Measurements from ENCODE around the gene DECR2.
"Not testable (repeated sequence)": the region's sequence is repeated elsewhere in the genome, so short reads cannot be mapped to it uniquely, and the experiment has no call there.

The DECR2 gene

DNA sequence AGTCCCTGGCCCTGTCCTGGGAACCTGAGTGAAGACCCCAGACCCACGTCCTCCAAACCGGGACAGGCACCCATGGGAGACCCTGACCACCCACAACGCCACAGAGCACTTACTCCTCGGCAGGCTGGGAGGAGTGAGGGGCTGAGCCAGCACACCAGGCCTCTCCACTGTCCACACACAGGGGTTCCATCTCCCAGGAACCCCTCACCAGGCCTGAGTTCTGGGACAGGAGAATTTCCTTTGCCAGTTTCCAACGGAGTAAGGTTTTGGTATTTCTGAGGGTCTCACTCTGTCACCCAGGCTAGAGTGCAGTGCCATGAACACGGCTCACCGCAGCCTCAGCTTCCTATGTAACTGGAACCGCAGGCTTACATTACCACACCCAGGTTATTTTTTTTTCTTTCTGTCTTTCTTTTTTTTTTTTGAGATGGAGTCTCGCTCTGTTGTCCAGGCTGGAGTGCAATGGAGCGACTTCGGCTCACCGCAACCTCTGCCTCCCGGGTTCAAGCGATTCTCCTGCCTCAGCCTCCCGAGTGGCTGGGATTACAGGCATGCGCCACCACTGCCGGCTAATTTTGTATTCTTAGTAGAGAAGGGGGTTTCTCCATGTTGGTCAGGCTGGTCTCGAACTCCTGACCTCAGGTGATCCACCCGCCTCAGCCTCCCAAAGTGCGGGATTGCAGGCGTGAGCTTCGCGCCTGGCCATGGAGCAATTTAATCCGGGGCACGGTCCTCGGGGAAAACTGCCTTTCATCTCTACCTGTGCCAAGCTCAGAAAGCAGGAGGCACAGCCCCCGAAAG lies 21.5 kb upstream of the DECR2 start:
- DNase-seq, result no peak

DNA sequence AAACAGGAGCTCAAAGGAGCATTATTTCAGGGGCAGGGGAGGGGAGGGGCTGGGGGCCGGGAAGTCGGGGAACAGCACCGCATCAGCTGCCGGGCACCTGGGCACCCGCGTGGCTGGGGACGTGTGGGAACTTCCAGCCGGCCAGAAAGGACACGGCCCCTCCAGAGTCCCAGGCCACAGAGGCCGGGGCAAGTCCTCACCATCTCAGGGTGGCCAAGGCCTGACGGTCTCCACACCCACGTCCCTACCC lies 21.0 kb upstream of the DECR2 start:
- DNase-seq, result no peak

DNA sequence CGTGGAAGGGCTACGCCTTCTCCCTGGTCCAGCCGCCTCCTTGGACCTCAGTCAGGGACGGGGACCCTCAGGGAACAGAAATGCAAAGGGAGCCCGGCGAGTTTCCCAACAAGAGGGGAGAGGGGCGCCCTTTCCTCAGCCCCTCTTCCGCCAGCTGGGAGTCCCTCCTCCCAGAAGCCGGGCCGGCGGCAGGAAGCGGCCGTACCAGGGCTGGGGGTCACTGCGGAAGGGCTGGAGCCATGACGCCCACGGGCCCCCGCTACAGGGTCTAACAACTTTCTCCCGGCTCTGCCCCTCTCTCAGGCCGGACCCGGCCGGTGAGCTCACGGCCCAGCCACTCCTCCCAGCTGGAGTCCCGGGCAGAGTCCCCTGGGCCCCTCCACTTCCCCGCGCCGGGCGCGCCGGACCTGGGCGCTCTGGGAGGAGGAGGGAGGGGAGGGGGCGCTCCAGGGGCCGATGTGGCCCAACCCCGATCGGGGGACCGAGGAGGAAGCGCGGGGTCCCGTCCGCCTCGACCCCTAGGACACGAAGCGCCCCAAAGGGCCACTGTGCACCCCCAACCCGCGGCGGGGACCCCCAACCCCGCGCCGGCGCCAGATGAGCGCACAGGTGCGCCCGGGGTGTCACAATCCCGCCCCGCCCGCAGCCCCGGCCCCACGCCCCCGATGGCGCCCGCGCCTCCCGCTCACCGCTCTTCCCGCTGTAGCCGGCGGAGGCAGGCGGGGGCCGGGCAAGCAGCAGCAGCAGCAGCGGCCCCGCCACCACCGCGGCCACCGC lies 20.5 kb upstream of the DECR2 start:
- no peak for DNase-seq

DNA sequence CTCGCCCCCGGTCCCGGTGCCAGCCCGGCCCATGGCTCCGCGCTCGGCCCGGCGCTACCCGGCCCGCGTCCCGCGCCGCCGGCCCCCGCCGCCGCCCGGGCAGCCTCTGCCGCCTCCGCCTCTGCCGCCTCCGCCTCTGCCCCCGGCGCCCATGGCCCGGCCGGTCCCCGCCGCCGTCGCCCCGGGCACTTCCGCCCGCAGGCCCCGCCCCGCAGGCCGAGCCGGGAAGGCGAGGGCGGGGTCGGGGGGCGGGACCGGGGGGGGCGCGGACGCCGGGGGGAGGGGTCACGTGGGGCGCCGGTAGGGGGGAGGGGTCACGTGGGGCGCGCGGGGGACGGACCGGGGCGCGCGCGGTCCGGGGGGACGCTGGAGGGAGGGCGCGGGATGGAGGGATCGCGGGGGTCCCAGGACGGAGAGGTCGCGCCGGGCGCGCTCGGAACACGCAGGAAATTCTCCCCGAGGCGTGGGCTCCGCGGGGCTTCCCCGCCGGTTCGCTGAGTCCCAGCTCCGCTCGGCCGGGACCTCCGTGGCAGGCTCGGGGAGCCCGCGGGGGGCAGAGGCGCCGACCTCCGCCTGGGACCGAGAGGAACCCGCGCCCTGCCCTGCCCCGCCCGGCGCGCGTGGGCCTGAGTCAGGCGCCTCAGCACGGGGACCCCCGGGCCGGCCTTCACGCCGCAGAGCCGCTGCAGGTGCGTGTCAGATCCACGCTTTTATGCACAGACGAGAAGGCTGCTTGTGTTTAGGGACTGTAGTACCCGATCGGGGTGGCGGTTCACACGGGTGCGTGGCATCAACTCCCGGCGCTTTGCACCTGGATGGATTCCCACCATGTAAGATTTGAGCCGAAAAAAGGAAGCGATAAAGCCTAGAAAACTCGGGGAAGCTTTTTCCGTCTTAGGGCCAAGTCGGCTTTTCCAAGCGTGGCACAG lies 19.6 kb upstream of the DECR2 start, which contains the start of gene PGAP6:
Gene PGAP6, minus strand, starts transcription at position 190 of the 929 bp plus-strand sequence. Its CDS starts 157 bp downstream, at position 33.
- peak; percentile 68 for DNase-seq

DNA sequence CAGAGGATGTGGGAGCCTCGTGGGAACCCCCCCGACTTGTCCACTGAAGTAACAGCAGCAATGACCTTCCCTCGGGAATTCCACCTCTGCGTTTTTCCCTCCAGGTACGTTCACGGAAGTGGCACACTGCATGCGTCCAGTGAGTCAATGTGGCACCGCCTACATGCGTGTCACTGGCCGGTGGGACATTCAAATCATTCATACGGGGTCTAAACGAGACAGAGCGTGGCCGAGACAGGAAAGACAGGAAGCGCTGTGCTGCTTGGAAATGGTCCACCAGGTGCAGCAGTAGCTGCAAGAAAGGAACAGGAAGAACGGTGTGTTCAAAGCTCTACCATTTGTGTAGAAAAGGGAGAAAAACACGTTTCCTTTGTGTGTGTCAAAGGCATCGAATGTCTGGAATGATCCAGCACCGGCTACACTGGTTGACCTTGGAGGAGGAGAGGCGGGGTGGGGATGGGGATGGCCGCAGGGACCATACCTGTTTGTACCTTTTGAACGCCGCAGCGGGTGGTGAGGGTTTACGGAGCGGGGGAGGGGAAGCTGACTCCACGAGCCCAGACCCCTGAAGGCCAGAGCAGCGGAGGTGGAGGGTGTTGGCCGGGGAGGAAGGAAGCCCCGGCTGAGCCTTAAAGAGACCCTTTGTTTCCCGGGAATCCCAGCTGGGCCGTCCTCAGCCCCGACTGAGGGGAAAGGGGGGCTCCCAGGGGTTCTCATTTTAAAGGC lies 18.2 kb upstream of the DECR2 start:
- no peak for DNase-seq

DNA sequence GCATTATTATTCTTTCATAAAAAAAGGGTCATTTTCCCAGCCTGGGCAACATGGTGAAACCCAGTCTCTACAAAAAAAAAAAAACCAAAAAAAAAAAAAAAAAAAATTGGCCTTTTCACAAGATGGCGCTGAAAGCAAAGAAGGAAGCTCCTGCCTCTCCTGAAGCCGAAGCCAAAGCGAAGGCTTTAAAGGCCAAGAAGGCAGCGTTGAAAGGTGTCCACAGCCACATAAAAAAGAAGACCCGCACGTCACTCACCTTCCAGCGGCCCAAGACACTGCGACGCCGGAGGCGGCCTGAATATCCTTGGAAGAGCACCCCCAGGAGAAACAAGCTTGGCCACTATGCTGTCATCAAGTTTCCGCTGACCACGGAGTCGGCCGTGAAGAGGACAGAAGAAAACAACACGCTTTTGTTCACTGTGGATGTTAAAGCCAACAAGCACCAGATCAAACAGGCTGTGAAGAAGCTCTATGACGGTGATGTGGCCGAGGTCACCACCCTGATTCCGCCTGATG lies 15.0 kb upstream of the DECR2 start:
- no peak for DNase-seq

DNA sequence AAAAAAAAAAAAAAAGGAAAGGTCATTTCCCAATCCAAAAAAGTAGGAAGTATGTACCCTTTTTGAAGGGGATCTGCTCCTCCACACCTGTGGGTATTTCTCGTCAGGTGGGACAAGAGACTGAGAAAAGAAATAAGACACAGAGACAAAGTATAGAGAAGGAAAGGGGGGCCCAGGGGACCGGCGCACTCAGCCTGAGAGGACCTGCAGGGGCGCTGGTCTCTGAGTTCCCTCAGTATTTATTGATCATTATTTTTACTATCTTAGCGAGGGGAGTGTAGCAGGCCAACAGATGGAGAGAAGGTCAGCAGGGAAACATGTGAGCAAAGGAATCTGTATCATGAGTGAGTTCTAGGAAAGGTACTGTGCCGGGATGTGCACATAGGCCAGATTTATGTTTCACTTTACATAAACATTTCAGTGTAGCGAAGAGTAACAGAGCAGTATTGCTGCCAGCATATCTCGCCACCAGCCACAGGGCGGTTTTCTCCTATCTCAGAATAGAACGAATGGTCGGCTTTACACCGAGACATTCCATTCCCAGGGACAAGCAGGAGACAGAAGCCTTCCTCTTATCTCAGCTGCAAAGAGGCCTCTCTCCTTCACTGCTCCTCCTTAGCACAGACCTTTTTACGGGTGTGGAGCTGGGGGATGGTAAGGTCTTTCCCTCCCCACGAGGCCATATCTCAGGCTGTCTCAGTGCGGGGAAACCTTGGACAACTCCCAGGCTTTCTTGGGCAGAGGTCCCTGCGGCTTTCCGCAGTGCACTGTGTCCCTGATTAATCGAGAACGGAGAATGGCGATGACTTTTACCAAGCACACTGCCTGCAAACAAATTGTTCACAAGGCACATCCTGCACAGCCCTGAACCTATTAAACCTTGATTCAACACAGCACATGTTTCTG lies 13.7 kb upstream of the DECR2 start:
- DNase-seq, result not testable (repeated sequence)

DNA sequence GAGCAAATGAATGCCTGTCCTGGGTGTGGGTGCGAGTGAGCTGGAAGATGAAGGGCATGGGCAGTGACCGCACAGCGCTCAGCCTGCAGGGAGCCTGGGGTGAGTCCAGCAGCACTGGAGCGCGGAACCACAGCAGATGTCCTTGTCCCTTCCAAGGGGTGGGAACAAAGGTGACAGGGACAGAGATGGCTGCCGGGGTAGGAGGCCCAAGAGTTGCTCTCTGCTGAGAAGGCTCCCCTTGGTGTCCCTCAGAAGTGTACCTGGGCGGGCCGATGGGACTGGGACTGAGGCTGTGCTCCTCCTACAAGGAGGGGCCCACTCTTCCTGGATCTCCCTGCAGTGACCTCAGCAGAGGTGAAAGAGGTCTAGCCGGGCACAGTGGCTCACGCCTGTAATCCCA lies 12.3 kb upstream of the DECR2 start:
- no peak for DNase-seq

DNA sequence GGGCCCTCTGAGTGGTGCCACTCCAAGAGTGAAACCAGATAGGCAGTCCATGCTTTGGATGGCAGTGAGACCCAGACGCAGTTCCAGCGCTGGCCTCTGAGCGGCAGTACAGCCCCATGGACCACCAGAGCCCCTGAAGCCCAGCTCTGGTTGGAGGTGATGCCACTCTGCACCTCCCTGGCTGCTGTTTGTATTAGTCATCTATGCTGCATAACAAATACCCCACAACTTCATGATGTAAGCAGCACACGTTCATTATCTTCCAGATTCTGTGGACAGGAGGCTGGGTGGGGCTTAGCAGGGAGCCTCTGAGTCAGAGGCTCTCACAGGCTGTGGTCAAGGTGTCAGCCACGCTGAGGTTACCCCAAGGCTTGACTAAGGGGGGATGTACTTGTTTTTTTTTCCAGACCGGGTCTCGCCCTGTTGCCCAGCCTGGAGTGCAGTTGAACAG lies 9.8 kb upstream of the DECR2 start:
- DNase-seq, result peak; percentile 84

DNA sequence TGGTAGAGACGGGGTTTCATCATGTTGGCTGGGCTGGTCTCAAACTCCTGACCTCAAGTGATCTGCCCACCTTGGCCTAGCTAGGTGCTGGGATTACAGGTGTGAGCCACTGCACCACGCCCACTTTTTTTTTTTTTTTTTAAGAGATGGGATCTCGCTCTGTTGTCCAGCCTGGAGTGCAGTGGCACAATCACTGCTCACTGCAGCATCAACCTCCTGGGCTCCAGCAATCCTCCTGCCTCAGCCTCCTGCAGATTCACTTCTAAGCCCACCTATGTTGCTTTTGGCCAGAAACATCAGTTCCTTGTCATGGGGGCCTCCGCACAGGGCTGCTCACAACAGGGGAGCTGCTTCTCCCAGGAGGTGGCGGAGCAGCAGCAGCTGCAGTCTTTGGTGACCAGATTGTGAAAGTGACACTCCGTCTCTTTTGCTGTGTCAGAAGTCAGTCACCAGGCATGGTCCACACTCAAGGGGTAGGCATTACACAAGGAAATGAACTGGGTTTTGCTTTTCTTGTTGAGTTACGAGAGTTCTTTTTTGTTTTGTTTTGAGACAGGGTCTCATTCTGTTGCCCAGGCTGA lies 9.1 kb upstream of the DECR2 start:
- no peak for DNase-seq

DNA sequence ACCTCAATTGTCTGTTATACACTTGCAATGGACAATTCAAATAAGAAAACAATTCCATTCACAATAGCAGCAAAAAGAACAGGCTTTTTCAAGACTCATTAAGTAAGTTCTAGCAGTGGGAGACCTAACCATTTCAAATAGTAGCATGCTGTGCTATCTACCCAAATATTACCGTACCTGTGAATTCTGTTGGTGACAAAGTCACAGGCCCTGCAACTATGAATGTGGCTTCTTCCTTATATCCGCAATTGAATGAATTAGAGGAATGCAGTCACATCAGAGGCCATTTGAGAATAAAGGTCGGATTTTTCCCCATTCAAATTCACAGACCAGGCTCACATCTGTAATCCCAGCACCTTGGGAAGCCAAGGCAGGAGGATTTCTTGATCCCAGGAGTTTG lies 5.5 kb upstream of the DECR2 start:
- no peak for DNase-seq

DNA sequence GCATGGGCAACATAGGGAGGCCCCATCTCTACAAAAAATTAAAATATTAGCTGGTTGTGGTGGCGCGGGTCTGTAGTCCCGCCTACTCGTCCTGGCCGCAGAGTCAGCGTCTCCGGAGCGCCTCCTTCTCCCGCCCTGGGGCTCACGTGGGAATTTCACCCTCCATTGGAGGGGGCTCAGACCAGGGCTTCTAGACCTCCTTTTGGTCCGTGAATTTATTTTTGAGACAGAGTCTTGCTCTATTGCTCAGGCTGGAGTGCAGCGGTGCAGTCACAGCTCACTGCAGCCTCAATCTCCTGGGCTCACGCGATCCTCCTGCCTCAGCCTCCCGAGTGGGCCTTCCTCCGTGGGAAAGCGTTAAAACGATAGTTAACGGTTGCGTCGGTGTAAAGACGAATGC lies 5.1 kb upstream of the DECR2 start:
- DNase-seq, result peak; percentile 66

DNA sequence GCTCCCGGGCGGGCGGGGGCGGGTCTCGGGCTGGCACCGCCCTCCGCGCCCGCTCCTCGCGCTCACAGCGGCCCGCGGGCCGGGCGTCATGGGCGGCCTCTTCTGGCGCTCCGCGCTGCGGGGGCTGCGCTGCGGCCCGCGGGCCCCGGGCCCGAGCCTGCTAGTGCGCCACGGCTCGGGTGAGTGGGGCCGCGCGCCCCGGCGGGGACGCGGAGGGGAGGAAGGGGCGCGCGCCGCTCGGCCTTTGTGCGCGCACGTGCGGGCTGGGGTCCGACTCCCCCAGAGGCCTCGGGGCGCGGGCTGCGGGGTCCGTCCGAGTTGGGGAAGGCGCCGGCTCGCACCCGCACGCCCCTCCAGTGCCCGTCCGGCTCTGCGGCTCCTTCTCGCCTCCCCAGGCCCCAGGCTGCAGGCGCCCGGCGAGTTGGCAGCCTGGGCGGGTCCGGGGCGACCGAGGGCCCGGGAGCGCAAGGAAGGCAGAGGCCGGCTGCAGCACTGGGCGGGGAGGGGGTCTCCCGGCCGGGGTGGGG lies 4.5 kb upstream of the DECR2 start, which contains the start of gene NME4:
Gene NME4, plus strand, starts transcription at position 65 of the 527 bp plus-strand sequence. Its CDS starts 24 bp downstream, at position 89.
- peak; percentile 43 for DNase-seq

DNA sequence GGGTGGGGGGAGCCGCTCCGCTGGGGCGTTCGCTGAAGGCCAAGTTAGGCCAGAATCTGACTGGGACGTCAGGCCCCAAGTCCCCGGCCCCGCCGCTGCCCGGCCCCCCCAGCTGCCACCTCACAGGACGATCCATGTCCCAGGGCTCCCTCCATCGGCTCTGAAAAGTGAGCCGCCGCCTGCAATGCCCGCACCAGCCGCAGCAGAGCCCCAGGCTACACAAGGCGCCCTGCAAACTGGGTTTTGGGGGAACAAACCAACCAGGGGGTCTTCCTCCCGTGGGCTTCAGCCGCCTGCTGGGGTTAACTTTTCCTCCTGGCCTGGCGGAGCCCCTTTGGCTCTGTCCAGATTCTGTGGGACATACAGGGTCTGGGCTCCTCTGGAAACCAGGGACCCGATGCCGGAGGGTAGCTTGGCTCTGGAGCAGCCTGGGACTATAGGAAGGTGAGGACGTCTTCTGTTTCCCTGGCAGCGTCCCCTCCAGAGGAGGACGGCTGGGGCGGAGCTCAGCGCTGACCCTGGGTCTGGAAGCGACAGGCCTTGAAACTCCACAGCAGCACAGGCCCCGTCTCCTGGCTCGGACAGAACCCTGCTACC lies 3.9 kb upstream of the DECR2 start:
- peak; percentile 82 for DNase-seq

DNA sequence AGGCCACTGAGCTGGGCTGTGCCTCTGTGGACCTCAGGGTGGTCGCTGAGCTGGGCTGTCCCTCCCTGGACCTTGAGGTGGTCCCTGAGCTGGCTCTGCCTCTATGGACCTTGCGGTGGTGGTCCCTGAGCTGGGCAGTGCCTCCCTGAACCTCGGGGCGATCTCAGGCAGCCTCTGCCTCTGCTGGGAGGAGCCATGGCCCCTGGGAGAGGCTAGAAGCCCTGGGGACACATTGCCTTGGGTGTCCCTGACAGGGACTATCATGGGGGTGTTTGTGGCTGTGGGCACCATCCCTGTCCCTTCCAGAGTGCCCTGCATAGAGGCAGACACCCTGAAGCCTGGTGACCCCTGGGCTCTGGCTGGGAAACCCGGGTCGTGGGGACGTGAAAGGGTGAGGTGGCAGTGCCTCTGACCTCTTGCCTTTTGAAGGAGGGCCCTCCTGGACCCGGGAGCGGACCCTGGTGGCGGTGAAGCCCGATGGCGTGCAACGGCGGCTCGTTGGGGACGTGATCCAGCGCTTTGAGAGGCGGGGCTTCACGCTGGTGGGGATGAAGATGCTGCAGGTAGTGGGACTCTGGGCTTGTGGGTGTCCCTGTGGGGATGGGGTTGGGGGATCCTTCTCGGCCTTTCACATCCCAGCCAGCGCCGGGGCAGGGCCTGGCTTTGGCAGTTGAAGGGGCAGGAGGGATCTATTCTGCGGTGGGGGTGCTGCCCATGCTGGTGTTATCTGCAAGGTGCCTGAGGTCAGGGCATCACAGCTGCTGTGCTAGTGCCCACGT lies 2.9 kb upstream of the DECR2 start:
- no peak for DNase-seq

DNA sequence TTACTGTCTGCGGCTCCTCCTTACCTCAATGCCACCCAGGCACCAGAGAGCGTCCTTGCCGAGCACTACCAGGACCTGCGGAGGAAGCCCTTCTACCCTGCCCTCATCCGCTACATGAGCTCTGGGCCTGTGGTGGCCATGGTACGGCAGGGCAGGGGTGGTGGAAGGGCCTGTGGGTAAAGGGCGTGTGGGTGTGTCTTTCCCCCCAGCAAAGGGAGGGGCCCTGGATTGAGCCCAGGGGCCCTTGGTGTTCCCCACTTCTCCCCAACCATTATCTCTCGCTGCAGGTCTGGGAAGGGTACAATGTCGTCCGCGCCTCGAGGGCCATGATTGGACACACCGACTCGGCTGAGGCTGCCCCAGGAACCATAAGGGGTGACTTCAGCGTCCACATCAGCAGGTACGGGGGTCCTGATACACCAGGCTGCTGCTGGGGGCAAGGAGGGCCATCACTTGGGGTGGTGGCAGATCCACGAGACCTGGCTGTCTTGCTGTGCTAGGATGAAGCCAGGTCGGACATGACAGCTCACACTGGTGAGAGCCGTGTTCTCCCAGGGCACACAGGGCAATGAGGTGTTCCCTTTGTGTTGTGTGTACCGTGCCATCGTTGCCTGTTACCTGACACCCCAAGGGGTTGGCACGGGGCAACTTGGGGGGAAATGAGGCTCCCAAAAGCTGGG lies 2.2 kb upstream of the DECR2 start:
- no peak for DNase-seq

DNA sequence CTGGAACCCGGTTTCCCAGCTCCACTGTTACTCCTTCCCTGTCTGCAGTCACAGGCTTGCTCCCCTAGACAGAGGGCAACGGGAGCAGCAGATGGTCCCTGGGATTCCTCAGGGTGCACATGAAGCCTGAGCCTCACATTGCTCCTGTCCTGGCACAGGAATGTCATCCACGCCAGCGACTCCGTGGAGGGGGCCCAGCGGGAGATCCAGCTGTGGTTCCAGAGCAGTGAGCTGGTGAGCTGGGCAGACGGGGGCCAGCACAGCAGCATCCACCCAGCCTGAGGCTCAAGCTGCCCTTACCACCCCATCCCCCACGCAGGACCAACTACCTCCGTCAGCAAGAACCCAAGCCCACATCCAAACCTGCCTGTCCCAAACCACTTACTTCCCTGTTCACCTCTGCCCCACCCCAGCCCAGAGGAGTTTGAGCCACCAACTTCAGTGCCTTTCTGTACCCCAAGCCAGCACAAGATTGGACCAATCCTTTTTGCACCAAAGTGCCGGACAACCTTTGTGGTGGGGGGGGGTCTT lies 1.6 kb upstream of the DECR2 start:
- DNase-seq, result no peak

DNA sequence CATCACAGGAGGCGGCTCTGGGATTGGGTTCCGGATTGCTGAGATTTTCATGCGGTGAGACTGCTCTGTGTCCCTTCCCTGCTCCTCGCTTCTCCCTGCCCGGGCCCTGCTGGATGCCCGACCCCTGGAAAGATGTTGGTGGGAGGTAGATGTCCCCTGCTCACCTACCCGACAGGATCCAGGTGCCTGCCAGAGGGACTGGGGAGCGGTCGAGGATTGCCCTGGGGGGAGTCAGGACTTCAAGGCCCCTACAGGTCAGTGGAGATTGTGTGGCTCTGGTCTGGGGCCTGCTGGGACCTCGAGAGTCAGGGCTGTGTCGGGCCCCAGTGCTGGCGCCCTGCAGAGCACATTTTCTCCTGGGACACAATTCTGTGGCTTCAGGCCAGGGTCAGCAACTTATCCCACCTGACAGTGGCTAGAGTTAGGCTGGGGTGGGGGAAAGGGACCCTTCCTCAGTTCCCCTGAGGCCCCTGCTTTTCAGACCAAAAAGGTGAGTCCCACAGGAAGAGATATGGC lies 3.3 kb downstream of the DECR2 start:
- no peak for DNase-seq
